Measurements from ENCODE around the gene BTBD2.
"Not testable (repeated sequence)": the region's sequence is repeated elsewhere in the genome, so short reads cannot be mapped to it uniquely, and the experiment has no call there.

The BTBD2 gene

DNA sequence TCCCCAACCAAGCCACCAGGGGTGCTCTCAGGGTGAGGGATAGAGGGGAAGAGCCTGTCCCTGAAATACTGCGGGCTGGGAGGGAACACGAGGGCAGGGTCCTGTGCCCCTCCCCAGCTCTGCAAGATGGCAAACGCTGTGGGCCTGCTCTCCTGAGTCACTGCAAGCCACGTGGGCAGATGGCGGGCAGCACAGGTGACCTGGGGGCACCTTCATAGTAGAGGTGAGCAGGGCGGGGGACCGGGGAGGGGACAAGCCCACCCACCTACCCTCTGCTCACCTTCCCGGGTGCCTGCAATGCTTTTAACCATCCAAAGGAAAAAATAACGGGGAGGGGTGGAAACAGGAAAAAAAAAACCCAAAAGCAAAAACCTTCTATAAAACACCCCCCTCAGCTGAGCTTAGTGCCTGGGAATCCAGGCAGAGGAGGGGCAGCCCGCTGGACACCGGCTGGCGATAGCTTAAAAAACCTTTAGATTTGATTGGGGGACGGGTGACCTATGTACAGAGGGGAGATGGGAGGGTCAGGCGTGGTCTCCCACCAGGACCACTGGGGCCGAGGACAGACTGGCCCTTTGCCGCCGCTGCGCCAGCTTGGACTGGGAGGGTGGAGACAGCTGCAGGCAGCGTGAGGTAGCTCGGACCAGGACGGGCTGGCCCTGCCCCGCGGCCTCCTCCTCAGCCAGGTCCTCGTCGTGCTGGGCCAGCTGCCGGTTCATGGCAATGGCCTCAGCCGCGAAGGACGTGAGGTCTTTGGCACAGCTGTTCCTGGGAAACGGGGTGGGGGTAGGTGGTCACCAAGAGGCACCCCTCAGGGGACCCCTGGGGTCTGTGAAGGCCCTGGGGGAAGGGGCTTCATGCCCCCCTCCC lies 23.8 kb upstream of the BTBD2 start:
- no peak for DNase-seq

DNA sequence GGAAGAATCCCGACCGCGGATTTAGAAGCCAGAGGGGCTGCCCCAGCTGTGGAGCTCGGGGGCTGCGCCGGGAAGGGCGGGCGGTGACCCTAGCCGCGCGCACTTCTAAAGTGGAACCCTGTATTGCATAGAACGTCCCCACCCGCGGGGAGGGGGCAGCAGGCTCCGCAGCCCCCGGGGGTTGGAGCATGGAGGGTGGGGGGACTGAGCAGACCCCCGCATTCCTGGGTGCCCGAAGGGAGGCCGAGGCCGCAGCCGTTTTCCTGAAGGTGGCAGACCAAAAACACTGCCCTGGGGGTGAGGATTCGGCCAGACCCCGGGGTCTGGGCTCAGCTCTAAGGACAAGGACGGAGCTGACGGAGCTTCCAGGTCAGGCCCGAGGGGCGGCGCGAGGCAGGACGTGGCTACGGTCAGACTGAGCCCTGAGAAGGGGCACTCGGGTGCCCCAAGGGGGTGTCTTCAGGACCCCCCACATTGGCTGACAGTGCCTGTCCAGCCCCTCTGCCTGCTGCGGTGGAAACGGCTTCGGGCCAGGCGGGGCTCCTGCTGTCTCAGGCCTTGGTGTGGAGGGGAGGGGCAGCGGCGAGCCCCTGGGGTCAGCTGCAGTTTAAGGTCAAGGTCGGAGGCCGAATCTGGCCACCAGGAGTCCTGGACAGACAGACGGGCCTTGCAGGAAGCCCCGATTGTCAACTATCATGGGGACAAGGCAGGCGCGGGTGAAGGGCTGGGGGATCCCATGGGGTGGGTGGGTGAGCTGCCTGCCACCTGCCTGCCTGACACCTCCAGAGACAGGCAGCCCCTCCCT lies 23.0 kb upstream of the BTBD2 start:
- DNase-seq, result no peak

DNA sequence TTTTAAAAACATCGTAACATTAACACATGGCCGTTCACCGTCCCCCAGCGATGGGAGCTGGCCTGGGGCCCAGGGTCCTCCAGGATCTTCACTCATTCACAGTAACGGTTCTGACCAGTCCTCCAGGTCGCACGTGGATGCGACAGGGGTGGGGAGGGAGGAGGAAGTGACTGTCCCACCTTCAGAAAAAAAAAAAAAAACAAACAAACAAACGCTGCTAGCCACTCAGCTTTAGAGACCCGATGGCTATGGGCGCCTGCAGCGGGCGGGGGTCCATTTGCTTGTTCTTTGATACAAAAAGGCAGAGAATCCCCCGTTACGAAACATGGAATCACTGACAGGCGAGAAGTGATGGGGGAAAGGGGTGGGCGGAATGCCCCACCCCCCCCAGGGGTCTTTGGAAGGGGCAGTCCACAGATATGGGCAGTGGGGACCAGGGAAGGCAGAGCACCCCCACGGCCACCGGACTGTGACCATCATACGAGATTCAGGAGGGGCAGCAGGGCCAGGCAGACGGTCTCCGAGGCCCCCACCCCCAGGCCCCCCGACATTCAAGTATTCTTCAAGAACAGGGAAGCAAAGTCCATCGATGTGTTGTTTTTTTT lies 22.2 kb upstream of the BTBD2 start:
- no peak for DNase-seq

DNA sequence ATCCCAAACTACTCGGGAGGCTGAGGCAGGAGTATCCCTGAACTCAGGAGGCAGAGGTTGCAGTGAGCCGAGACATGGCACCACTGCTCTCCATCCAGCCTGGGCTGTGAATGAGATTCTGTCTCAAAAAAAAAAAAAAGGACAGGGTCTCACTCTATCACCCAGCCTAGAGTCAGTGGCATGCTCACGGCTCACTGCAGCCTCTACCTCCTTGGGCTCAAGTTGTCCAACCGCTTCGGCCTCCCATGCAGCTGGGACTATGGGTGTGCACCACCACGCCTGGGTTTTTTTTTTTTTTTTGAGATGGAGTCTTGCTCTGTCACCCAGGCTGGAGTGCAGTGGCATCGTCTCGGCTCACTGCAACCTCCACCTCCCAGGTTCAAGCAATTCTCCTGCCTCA lies 20.9 kb upstream of the BTBD2 start:
- DNase-seq, result no peak

DNA sequence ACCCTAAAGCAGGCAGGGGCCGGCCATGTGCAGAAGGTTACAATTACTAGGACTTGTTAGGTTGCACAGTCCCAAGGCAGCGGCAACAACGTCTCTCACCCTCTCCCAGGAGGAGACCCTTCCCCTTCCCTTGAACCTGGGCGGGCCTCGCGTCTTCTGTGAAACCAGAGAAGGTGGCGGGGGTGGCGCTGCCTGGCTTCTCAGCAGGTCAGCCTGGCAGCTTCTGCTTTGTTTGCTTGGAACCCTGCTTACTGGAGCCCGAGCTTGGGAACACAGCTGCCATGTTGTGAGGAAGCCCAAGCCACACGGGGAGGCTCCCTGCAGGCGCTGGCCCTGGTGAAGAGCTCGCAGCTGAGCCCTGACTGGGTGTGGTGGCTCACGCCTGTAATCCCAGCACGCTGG lies 20.1 kb upstream of the BTBD2 start:
- DNase-seq, result peak in 1 of 2 experiments; percentile 30

DNA sequence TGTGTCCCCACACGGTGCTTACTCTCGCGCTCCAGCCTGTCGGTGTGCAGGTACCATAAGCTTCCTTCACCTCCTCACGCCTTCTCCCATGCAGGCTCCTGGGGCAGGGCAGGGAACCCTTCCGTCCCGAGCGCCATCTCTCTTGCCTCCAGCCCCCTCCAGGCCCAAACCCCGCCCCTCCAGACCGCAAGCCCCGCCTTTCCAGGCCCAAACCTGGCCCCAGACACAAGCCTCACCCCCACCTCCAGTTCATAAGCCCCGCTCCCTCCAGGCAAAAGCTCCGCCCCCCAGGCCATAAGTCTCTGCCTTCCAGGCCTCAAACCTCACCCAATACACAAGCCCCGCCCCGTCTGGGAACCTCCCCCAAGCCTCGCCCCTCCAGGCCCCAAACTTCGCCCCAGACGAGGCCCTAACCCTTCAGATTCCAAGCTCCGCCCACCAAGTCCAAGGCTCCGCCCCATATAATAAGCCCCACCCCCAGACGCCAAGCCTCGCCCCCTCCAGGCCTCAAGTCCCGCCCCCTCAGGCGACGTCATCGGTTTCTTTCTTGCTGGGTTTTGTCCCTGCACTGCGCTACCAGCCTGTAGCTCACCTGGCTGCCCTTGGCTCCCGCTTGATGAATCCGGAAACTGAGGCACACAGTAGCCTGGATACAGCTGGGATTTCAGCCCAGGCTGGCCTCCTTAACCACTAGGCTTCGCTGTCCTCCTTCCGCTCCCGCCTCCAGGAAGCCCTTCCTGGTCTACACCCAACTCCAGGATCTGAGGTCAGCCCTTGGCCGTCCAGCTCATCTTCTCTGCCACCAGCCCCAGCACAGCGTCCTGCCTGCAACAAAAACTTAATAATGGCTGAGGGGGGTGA lies 19.4 kb upstream of the BTBD2 start:
- DNase-seq, result peak; percentile 84 to 86

DNA sequence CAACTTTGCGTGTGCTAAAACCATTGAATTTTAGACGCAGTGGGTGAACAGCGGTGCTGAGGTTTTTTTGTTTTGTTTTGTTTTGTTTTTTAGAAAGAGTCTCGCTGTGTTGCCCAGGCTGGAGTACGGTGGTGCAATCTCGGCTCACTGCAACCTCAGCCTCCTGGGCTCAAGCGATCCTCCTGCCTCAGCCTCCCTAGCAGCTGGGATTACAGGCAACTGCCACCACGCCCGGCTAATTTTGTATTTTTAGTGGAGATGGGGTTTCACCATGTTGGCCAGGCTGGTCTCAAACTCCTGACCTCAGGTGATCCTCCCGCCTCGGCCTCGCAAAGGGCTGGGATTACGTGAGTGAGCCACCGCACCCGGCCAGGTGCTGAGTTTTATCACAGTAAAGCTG lies 18.7 kb upstream of the BTBD2 start:
- DNase-seq, result not testable (repeated sequence)

DNA sequence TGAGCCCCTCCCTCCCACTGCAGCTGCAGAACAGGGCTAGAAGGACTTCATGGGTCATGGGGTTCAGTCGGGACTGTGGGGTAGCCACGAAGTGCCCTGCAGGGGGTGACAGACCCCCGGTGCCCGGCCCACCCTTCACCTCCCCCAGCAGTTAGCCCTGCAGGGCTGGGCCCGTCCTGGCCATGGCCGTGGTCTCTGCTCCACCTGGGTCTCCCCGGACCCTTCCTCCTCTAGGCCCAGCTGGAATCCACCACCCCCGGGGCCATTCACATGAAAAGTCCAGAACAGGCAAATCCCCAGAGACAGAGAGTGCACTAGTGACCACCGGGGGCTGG lies 18.3 kb upstream of the BTBD2 start:
- no peak for DNase-seq

DNA sequence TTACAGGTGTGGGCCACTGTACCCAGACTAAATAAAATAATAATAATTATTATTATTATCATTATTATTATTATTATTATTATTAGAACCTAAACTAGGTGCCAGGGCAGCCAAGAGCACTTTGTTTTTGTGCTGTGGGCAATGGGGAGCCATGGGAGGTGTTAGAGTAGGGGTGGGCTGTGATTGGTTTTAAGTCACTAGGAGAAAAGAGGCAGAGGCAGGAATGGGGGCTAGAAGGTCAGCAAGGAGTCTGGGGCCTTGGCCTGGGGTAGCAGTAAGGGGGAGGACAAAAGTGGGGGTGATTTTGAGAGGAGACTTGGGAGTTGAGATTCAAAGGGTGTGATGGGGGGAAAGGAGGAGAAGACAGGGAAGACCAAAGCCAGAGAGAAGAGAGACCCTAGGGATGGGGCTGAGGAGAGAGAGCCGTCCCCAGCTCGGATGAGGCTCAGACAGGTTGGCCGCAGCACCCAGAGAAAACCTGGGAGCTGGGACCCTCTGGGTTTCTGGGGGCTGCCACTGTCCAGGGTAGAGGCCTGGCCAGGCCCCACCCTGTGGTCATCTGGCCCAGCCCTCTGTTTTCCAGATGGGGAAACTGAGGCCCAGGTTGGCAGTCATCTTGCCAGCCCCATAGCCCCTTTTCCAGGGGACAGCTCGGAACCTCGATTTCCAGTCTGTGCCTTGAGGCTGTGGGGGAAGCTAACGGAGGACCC lies 17.8 kb upstream of the BTBD2 start:
- no peak for DNase-seq

DNA sequence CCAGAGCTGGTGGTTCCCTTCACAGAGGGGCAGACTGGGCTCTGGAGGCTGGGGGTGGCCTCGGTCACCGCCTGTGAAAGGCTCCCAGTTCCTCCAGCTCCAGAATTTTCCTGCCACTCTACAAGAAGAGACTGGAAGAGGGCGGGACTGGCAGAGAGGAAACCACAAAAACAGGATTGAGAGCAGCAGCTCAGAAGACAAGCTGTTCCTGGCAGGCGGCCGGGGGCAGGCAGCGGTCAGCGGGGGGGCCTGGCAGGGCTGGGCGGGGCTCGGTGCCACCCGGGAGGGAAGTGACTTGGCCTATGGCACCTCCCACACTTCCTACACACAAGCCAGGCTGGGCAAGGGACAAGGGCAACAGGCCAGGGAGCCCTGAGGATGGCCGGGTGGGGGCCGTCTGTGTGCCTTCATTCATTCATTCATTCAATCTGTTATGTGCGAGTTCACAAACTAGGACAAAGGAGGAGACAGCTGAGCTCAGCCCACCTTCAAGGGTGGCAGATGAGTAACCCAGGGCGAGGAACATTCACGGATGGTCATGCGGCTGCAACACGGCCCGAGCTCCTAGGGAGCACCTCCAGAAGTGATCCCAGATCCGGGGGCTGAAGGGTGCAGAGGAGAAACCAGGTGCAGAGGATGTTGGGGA lies 16.9 kb upstream of the BTBD2 start:
- DNase-seq, result peak; percentile 62 to 67

DNA sequence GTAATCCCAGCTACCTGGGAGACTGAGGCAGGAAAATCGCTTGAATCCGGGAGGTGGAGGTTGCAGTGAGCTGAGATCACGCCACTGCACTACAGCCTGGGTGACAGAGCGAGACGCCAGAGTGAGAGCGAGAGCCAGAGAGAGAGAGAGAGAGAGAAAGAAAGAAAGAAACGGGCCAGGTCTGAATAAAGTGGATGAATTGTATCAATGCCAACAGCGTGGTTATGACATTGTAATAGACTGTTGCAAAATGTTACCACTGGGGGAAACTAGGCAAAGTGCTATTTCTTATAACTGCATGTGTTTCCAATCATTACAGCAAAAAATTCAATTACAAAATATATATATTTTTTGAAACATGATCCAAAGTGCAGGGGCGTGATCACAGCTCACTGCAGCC lies 11.8 kb upstream of the BTBD2 start:
- no peak for DNase-seq

DNA sequence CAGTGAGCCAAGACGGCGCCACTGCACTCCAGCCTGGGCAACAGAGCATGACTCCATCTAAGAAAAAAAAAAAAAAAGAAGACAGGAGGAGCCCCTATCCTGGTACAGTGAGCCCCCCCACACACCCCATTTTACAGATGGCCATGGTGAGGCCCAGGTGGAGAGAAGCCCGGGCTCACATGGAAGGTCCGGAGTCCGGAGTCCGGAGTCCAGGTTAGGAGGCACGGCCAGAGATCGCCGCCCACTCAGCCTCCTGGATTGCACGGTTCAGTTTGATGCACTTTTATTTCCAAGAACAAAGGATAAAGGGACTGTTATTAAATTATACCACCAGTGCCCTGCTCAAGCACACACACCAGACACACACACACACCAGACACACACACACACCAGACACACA lies 11.3 kb upstream of the BTBD2 start:
- DNase-seq, result no peak

DNA sequence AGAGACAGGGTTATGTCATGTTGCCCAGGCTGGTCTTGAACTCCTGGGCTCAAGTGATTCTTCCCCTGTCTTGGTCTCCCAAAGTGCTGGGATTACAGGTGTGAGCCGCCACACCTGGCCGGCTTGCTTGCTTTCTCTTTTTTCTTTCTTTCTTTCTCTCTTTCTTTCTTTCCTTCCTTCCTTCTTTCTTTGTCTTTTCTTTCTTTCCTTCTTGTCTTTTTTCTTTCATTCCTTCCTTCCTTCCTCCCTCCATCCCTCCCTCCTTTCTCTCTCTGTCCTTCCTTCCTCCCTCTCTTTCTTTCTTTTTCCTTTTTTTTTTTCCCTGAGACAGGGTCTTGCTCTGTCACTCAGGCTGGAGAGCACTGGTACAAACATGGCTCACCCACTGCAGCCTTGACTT lies 6.8 kb upstream of the BTBD2 start:
- DNase-seq, result no peak

DNA sequence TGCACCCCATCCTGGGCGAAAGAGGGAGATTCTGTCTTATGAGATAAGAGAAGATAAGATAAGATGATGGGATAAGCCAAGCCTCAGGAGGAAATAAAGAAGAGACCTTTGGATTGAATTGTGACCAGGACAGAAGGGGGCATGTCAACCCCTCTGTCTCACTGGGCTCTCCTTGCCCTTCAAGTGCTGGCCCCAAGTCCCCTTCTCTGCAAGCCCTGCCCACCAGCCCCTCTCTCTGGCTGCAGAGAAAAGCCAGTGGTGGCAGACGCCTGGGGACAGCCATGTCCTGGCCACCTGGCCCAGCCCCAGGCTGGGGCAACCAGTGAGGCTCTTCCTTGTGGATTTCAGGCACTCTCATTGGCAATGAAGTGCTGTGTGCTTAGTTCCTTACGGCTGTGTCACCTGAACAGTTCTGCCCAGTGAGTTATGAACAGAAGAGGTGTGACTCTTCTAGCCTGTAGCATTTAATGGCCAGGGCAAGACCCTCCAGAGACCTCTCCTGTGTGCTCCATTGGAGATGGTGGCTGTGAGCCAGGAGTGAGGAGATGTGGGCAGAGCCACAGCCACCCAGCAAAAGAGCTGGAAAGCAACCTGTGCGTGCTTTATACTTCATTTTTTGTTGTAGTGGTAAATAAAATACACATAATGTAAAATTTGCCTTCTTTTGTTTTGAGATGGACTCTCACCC lies 6.1 kb upstream of the BTBD2 start:
- no peak for DNase-seq

DNA sequence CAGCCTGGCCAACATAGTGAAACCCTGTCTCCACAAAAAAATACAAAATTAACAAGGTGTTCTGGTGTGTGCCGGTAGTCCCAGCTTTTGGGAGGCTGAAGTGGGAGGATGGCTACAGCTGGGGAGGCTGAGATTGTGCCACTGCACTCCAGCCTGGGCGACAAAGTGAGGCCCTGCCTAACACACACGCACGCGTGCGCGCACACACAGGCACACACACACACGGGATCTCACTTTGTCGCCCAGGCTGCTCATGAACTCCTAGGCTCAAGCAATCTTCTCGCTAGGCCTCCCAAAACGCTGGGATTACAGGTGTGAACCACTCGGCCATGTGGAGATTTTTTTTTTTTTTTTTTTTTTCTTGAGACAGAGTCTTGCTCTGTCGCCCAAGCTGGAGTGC lies 3.2 kb upstream of the BTBD2 start:
- no peak for DNase-seq

DNA sequence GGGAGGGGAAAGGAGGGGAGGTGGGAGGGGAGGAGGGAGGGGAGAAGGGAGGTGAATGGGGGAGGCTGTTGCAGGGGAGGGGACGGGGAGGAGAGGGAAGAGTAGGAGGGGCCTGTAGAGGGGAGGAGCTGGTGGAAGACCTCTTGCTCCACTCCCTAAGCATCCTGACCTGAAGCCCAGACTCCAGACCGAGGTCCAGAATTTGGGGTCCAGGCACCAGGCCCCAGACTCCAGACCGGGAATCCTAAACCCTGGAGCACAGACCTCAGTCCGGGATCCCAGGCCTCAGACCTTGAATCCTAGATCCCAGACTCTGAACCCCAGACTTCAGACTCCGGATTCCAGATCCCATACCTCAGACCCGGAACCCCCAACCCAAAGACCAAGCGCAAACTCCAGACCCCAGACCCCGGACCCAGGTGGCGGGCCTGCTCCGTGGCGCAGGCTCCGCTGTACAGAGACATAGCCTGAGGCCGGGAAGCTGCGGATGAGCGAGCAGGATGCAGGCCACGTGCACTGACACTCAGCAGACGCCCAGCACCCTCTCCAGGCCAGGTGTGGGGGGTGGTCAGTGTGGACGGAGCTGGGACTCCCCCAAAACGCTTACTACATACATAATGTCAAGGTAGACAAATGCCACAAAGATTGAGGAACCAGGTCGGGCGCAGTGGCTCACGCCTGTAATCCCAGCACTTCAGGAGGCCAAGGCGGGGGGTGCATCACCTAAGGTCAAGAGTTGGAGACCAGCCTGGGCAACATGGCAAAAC lies 710 bp upstream of the BTBD2 start:
- DNase-seq, result peak; percentile 48 to 68

DNA sequence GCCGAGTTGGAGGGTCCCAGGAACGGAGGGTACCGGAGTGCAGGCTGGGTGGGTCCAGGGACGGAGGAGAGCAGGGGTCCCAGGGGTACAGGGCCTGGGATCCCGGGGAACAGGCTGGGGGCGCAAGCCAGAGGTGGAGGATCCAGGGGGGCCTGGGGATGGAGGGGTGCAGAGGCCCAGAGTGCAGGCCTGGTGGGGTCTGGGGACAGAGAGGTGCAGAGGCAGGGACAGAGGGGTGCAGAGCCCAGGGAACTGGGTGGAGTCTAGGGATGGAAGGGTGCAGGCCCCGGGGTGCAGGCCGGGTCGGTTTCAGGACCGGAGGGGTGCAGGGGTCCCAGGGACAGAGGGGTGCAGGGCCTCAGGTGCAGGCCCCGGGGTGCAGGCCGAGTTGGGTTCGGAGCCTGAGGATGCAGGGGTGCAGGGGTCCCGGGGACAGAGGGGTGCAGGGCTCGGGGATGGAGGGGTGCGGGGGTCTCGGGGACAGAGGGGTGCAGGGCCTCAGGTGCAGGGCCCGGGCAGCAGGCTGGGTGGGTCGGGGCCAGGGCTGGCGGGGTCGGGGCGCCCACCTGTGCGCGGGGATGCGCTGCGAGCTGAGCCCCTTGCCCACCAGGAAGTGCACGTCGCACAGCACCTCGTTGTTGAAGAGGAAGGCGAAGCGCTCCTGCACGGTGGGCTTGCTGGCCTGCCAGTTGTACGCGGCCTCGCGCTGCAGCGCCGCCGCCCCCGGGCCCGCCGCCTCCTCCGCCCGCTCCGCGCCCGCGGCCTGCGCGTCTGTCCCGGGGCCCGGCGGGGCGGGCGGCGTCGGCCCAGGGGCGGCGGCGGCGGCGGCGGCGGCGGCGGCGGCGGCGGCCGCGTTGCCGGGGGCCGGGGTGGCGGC lies 545 bp downstream of the BTBD2 start:
- DNase-seq, result peak; percentile 37 to 57

DNA sequence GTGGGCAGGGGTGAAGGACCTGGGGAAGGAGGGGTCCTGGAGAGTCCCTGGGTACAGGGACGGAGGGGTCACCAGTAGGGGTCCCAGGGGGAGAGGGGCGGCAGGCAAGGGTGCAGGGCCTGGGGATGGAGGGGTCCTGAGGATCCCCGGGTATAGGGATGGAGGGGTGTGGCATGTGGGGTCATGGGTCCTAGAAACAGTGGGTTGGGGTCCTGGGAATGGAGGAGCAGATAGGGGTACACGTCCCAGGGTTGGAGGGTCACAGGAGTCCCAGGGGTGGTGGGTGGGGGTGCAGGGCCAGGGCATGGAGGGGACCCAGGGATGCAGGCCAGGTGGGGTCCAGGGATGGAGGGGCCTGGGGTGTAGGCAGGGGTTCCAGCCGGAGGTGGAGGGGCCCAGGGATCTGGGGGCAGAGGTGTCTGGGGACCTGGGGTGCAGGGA lies 1.4 kb downstream of the BTBD2 start:
- DNase-seq, result no peak

DNA sequence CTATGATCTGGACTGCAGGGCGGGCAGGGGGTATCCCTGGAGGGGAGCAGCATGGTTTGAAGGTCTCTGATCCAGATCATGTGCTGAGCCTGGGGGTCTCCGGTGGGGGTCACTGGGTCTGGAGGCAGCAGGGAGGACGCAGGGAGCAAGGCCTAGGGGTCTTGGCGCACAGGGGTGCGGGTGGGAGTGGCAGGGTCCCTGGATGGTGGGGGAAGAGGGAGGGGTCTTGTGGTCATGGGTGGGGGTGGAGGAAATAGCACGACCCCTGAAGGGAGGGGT lies 1.9 kb downstream of the BTBD2 start:
- DNase-seq, result no peak

Data from activated T-cell treated with anti-CD3 and anti-CD28 coated beads, Interleukin-2, amount 50 U/mL, for 48 hours (primary cell).